ENCODE measurements around the gene UMODL1. TPM values are rescaled to one million over a fixed set of nuclear protein-coding genes. Genes with fewer than 3 reads are reported as not detected.

Gene UMODL1
- total RNA-seq, 1 experiment from 2014 or later = not detected

- Mint-ChIP-seq H3K36me3 (ENCODE audit: insufficient read depth, unreplicated experiment) (peaks cover 5% of the 10 kb centered on the region), H3K4me1 (ENCODE audit: low read depth, unreplicated experiment) (peaks cover 11% of the 10 kb centered on the region), H3K9me3 (ENCODE audit: low read depth, unreplicated experiment) (no peaks in the 10 kb centered on the region), H3K27me3 (ENCODE audit: unreplicated experiment) (peaks cover 12% of the 10 kb centered on the region), H3K27ac (ENCODE audit: unreplicated experiment) (peak overlapping the region; percentile 16), H3K4me3 (ENCODE audit: low read depth, unreplicated experiment) (no peak overlapping the region)
- CTCF ChIA-PET = no interaction called here
- TF ChIP-seq, protein P1, sequence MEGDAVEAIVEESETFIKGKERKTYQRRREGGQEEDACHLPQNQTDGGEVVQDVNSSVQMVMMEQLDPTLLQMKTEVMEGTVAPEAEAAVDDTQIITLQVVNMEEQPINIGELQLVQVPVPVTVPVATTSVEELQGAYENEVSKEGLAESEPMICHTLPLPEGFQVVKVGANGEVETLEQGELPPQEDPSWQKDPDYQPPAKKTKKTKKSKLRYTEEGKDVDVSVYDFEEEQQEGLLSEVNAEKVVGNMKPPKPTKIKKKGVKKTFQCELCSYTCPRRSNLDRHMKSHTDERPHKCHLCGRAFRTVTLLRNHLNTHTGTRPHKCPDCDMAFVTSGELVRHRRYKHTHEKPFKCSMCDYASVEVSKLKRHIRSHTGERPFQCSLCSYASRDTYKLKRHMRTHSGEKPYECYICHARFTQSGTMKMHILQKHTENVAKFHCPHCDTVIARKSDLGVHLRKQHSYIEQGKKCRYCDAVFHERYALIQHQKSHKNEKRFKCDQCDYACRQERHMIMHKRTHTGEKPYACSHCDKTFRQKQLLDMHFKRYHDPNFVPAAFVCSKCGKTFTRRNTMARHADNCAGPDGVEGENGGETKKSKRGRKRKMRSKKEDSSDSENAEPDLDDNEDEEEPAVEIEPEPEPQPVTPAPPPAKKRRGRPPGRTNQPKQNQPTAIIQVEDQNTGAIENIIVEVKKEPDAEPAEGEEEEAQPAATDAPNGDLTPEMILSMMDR (IDR thresholded peaks at IDR 0.05; ENCODE audit: unreplicated experiment) = no peak
- intact Hi-C loops (cut with micrococcal nuclease; ENCODE audit: unreplicated experiment) = no loop called here
- BruUV-seq (replicated peaks) = no TSS peak
- DNase-seq = peak; percentile 16
Observed at GRCh38 chr21:42040411-42041180, 30.5 kb upstream of the UMODL1 start.

DNA sequence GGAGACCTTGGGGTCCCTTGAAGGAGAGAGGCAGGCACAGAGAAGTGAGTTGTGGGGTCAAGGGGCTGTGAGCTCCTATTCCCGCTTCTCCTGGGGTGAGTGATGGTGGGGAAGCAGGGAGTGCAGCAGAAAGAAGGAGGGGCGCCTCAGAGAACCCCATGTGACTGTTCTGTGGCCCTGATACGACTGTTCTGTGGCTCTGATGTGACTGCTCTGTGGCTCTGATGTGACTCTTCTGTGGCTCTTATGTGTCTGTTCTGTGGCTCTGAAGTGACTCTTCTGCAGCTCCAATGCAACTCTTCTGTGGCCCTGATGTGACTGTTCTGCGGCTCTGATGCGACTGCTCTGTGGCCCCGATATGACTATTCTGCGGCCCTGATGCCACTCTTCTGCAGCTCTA lies 29.9 kb upstream of the UMODL1 start:
- TF ChIP-seq, protein P1 (IDR thresholded peaks at IDR 0.05; ENCODE audit: unreplicated experiment) = no peak
- H3K9me3 Mint-ChIP-seq (ENCODE audit: low read depth, unreplicated experiment) = no peaks in the 10 kb centered on the region
- intact Hi-C loops (cut with micrococcal nuclease; ENCODE audit: unreplicated experiment) = no loop called here
- peaks cover 5% of the 10 kb centered on the region for H3K36me3 Mint-ChIP-seq (ENCODE audit: insufficient read depth, unreplicated experiment)
- H3K4me1 Mint-ChIP-seq (ENCODE audit: low read depth, unreplicated experiment) = peaks cover 11% of the 10 kb centered on the region
- H3K4me3 Mint-ChIP-seq (ENCODE audit: low read depth, unreplicated experiment) = no peak overlapping the region
- no peak for DNase-seq
- H3K27ac Mint-ChIP-seq (ENCODE audit: unreplicated experiment) = peak overlapping the region; percentile 16
- peaks cover 12% of the 10 kb centered on the region for H3K27me3 Mint-ChIP-seq (ENCODE audit: unreplicated experiment)
- no TSS peak for BruUV-seq (replicated peaks)
- CTCF ChIA-PET = no interaction called here

DNA sequence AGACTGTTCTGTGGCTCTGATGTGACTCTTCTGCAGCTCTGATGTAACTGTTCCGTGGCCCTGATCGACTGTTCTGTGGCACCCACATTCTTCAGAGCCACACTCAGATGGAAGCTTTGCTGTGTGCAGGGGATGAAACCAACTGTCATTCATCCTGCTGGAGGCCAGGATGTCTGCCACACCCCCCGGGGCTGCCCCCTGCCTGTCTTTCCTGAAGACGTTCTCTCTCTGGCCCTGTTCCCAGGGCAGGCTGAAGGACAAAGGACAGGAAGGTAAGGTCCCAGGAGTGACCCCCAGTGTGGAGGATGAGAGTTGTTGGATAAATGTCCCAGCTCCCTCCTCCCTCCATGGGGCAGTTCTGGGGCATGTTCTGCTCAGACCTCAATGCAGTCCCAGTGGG lies 29.4 kb upstream of the UMODL1 start:
- no peak overlapping the region for H3K4me3 Mint-ChIP-seq (ENCODE audit: low read depth, unreplicated experiment)
- intact Hi-C loops (cut with micrococcal nuclease; ENCODE audit: unreplicated experiment) = no loop called here
- TF ChIP-seq, protein P1 (IDR thresholded peaks at IDR 0.05; ENCODE audit: unreplicated experiment) = no peak

DNA sequence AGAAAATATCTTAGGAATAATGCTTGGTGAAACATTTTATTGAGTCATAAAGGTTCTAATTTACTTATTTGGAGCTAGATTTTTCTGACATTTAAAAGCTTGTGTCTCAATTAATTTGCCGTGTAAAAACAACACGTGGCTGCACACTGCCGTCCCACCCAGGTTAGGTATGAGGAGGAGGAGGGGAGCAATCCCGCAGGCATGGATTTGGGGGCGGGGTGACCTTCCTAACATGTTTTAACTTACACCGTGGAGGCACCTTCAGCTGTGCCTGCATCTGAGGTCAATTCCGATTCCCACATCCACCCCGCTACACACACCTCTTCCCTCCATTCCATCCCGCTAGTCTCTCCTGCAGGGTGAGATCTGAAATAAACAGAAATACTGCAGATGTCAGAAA lies 28.5 kb upstream of the UMODL1 start:
- intact Hi-C loops (cut with micrococcal nuclease; ENCODE audit: unreplicated experiment) = no loop called here
- no peak for DNase-seq
- H3K4me3 Mint-ChIP-seq (ENCODE audit: low read depth, unreplicated experiment) = no peak overlapping the region
- peaks cover 11% of the 10 kb centered on the region for H3K4me1 Mint-ChIP-seq (ENCODE audit: low read depth, unreplicated experiment)
- TF ChIP-seq, protein P1 (IDR thresholded peaks at IDR 0.05; ENCODE audit: unreplicated experiment) = no peak
- CTCF ChIA-PET = no interaction called here
- peaks cover 12% of the 10 kb centered on the region for H3K27me3 Mint-ChIP-seq (ENCODE audit: unreplicated experiment)
- H3K9me3 Mint-ChIP-seq (ENCODE audit: low read depth, unreplicated experiment) = no peaks in the 10 kb centered on the region
- H3K27ac Mint-ChIP-seq (ENCODE audit: unreplicated experiment) = no peak overlapping the region
- no TSS peak for BruUV-seq (replicated peaks)
- peaks cover 5% of the 10 kb centered on the region for H3K36me3 Mint-ChIP-seq (ENCODE audit: insufficient read depth, unreplicated experiment)

More for the DNA sequence above, 29.4 kb upstream of the UMODL1 start:
- no peak for DNase-seq
- Mint-ChIP-seq H3K9me3 (ENCODE audit: low read depth, unreplicated experiment) (no peaks in the 10 kb centered on the region), H3K36me3 (ENCODE audit: insufficient read depth, unreplicated experiment) (peaks cover 5% of the 10 kb centered on the region), H3K27me3 (ENCODE audit: unreplicated experiment) (peaks cover 12% of the 10 kb centered on the region), H3K27ac (ENCODE audit: unreplicated experiment) (no peak overlapping the region), H3K4me1 (ENCODE audit: low read depth, unreplicated experiment) (peaks cover 11% of the 10 kb centered on the region)
- no TSS peak for BruUV-seq (replicated peaks)
- CTCF ChIA-PET = no interaction called here
